HFF-Myc (cell line): ENCODE measurements around the gene METTL18.
A peak's percentile ranks its signal among the peaks of the same experiment; 100 is the strongest.

Experiments
- DNase-seq: peaks from one replicate; pipeline ENCODE4 v3.0.0-alpha.2; 2011; ENCODE audit warnings: low read depth; ENCODE audit errors: extremely low read depth
- H3K4me3 ChIP-seq: replicated peaks from 2 replicates; pipeline ENCODE4 v1.5.1; 2011; ENCODE audit warnings: low read depth, mild to moderate bottlenecking, control low read depth, low read length
- TF ChIP-seq, protein P1 (sequence below): IDR thresholded peaks from 2 replicates; pipeline ENCODE4 v1.5.1; 2012; ENCODE audit warnings: mild to moderate bottlenecking, low read depth, low read length, control low read depth; ENCODE audit errors: missing control alignments

METTL18 gene

DNA sequence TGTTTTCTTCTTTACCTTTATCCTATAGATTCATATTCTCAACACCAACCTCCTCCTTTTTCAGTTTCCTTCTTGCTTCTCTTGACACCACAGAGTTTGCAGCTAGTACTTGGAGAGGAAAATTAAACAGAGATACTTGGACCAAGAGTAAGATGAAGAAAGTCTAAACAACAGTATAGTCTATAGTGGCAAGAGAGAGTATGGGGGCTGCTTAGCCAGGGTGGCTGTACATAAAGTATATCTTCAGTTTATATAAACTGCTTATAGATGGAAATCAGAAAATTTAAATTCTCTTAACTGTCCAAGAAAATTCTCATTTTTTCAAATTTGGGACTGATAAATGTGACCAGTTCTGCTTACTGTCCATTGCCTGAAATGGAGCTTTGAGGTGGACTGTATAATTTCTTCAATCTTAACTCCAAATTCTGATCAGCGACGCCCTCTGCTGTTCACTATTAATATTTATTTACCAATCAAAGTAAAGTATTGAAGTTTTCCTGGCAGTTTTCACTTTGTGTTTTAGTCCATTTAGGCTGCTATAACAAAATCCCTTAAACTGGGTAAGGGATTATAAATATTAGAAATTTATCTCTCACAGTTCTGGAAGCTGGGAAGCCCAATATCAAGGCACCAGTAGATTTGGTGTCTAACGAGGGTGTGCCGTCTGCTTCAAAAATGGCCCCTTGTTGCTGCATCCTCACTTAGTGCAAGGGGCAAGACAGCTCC lies 14.8 kb upstream of the METTL18 start:
- peak; percentile 12 for DNase-seq
- no peak overlapping the region for H3K4me3 ChIP-seq
- TF ChIP-seq, protein P1, sequence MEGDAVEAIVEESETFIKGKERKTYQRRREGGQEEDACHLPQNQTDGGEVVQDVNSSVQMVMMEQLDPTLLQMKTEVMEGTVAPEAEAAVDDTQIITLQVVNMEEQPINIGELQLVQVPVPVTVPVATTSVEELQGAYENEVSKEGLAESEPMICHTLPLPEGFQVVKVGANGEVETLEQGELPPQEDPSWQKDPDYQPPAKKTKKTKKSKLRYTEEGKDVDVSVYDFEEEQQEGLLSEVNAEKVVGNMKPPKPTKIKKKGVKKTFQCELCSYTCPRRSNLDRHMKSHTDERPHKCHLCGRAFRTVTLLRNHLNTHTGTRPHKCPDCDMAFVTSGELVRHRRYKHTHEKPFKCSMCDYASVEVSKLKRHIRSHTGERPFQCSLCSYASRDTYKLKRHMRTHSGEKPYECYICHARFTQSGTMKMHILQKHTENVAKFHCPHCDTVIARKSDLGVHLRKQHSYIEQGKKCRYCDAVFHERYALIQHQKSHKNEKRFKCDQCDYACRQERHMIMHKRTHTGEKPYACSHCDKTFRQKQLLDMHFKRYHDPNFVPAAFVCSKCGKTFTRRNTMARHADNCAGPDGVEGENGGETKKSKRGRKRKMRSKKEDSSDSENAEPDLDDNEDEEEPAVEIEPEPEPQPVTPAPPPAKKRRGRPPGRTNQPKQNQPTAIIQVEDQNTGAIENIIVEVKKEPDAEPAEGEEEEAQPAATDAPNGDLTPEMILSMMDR, result peak; percentile 18

DNA sequence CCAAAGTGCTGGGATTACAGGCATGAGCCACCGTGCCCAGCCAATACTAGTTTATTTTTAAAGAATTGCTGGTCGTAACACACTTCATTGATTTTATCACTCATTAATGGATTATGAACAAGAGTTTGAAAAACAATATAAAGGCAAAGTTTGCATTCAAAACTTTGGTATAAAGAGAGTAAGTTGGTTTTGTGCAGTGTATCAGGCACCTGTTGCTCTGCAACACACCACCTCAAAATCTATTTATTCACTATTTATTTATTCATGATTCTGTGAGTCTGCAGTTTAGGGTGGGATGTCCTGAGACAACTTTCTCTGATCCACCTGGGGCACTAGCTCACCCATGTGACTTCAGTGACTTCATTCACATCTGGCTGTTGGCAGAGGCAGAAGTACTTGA lies 10.2 kb upstream of the METTL18 start:
- H3K4me3 ChIP-seq, result no peak overlapping the region
- DNase-seq, result no peak
- TF ChIP-seq, protein P1, result no peak

DNA sequence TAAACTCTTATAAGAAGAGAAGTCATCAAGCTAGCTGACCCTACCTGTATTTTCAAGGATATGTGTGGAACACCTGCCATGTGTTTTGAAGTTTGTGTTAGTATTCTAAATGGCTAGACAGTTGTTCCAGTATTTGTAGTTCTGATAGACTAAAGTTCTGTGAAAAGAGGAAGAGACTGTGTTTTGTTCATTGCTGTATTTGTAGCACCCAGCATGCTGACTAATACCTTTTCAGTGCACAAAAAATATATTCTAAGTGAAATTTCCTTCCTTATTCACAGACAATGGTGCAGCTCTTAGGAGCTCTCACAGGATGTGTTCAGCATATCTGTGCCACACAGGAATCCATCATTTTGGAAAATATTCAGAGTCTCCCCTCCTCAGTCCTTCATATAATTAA lies 8.2 kb upstream of the METTL18 start:
- H3K4me3 ChIP-seq, result no peak overlapping the region
- TF ChIP-seq, protein P1, result no peak
- DNase-seq, result no peak

DNA sequence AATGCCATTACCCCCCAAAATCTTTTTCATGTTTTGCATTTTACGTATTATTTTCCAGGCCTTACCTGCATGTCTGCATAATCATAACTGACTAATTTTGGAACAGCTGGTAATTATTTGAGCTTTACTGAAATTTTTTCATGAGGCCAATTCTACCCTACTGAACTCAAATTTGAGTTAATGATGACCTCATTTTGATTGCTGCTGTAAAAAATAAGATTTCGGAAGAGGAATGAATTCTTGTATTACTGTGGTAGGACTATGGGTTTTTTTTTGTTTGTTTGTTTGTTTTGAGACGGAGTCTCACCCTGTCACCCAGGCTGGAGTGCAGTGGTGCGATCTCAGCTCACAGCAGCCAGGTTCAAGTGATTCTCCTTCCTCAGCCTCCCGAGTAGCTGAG lies 2.6 kb upstream of the METTL18 start:
- TF ChIP-seq, protein P1, result no peak
- no peak for DNase-seq
- H3K4me3 ChIP-seq, result no peak overlapping the region

DNA sequence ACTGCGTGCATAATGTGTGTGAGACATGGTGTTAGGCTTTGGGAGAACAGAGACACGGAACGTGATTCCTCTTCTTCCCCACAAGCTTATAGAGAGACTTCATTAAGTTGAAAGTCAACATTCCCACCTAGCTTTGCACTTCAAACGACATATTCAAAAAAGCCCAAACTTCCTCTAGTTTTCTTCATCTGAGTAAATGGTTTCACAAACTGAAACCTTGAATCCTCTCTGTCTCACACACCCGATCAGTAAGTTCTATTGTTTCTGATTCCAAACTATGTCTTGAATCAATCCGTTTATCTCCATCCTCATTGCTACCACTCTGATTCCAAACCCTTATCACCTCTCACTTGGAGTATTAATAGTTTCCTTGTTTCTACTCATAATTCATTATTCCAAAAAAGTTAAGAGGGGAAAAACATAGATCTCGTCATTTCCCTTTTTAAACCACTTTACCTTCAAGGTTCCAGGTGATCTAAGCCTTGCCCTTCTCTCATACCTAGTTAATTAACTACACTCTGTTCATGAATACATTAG lies 1.6 kb upstream of the METTL18 start:
- TF ChIP-seq, protein P1, result no peak
- no peak for DNase-seq
- H3K4me3 ChIP-seq, result peak overlapping the region; percentile 78

DNA sequence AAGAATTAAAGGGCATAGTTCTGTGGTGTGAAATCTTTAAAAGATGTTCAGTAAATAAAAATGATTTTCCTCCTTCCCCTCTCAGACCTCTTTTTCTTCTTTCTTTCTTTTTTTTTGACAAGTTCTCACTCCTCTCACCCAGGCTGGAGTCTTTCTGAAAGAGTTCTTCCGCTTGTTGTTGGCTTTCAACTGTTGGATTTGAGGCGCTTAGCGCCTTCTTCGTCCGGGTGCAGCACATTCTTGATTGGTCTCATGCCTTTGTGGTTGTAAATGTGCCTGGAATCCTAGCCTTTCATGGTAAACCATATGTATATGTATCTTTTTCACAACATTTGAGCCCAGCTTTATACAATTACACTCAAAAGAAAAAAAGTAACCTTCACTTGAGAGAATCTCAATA lies 980 bp upstream of the METTL18 start:
- TF ChIP-seq, protein P1, result no peak
- no peak for DNase-seq
- H3K4me3 ChIP-seq, result peak overlapping the region; percentile 78

DNA sequence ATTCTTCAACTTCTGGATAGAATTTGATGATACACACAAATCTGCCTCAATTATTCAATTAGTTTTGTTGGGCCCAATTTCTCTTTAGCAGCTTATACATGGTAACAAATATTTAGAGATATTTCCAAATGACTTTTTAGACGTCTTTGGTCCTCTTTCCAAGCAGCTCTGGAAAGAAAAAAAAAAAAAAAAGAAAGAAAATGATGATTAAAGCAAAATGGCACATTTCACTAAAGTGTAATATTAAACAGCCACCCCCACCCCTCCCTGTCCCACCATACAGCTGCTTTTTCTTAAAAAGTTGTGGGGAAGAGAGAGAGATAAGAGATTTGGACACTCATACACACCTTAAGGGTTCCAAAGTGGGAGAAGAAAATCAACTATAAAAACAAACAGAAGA lies 977 bp downstream of the METTL18 start:
- peak overlapping the region; percentile 78 for H3K4me3 ChIP-seq
- no peak for DNase-seq
- TF ChIP-seq, protein P1, result no peak
